H1 (cell line): ENCODE results near the gene P2RY8. TPM values are rescaled to one million over a fixed set of nuclear protein-coding genes. Genes with fewer than 3 reads are reported as not detected.

ENCODE experiments used
- ATF3 ChIP-seq: IDR thresholded peaks from 2 replicates; pipeline ENCODE4 v1.6.1; 2011; ENCODE audit warnings: low read depth, mild to moderate bottlenecking, low read length; ENCODE audit not compliant: insufficient read depth
- BACH1 ChIP-seq: IDR thresholded peaks from 2 replicates; pipeline ENCODE4 v1.6.1; 2012; ENCODE audit warnings: low read length, improper control_type of control experiment
- BCL11A ChIP-seq, 2 experiments: IDR thresholded peaks; one replicate each; pipeline ENCODE4 v1.6.1; 2011; ENCODE audit warnings: low read depth in 2 of 2, low read length in 2 of 2, mild to moderate bottlenecking in 2 of 2
- BRCA1 ChIP-seq: IDR thresholded peaks from 2 replicates; pipeline ENCODE4 v1.6.1; 2012; ENCODE audit warnings: low read depth, low read length, improper control_type of control experiment
- CHD7 ChIP-seq: fragments of 300-600 bp; sonication (generic); IDR thresholded peaks from 2 replicates; pipeline ENCODE4 v1.7.1; 2012; ENCODE audit warnings: low read length, moderate library complexity, mild to moderate bottlenecking, inconsistent platforms; ENCODE audit not compliant: insufficient replicate concordance
- SIX5 ChIP-seq: IDR thresholded peaks from 2 replicates; pipeline ENCODE4 v1.6.1; 2011; ENCODE audit warnings: mild to moderate bottlenecking, low read depth, low read length
- TEAD4 ChIP-seq: IDR thresholded peaks from 2 replicates; pipeline ENCODE4 v1.6.1; 2012; ENCODE audit warnings: low read depth, low read length, inconsistent platforms, mixed read lengths
- polyA plus RNA-seq, 7 experiments: library from polyadenylated mRNA; depleted of rRNA in 3 of 7; stranded (reverse) in 5 of 7; unstranded in 2 of 7; fragments of >200 nt in 5 of 7; fragments of 200-250 nt in 2 of 7; gene quantifications; 1 replicate in 5 of 7; 2 replicates in 1 of 7; 4 replicates in 1 of 7; pipeline versions ENCODE4 v1.2.1 to v1.2.3, GENCODE V29; 2011 to 2013; ENCODE audit warnings: missing spikeins in 2 of 7, mixed read lengths in 2 of 7
- total RNA-seq: library from RNA; stranded (reverse); fragmentation: NEBNext Ultra II Directional; extraction: Animal tissue kit (Norgen Biotek cat#: 25700); gene quantifications from 2 replicates; pipeline ENCODE4 v1.2.1, GENCODE V29; 2021
- TF ChIP-seq, protein P1 (sequence below): IDR thresholded peaks from 2 replicates; pipeline ENCODE4 v1.6.1; 2012; ENCODE audit warnings: low read length, inconsistent platforms

Gene P2RY8
- total and polyA plus RNA-seq, 2 of the 8 experiments (the other 6 are each of a cell fraction or from before 2014, with no cell fraction given): 0.09 to 0.15 TPM

GRCh38 chrX:1424147-1424851, 112.7 kb downstream of the P2RY8 start (continued):
- TF ChIP-seq CHD7 (no peak), BACH1 (no peak), BCL11A (IDR thresholded peaks at IDR 0.05; ENCODE audit: low read depth in 2 of 2, low read length in 2 of 2) (no peak), ATF3 (no peak), SIX5 (no peak), BRCA1 (no peak), TEAD4 (no peak)
- TF ChIP-seq, protein P1, sequence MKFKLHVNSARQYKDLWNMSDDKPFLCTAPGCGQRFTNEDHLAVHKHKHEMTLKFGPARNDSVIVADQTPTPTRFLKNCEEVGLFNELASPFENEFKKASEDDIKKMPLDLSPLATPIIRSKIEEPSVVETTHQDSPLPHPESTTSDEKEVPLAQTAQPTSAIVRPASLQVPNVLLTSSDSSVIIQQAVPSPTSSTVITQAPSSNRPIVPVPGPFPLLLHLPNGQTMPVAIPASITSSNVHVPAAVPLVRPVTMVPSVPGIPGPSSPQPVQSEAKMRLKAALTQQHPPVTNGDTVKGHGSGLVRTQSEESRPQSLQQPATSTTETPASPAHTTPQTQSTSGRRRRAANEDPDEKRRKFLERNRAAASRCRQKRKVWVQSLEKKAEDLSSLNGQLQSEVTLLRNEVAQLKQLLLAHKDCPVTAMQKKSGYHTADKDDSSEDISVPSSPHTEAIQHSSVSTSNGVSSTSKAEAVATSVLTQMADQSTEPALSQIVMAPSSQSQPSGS: no peak
